ELF-1 (cell line): ENCODE measurements around the gene HABP4.

Experiments used
- DNase-seq: peaks from one replicate; pipeline ENCODE4 v3.0.0-alpha.2; 2016; ENCODE audit warnings: low read depth, low spot score

The HABP4 gene

GRCh38 chr9:96435345-96435744 lies 14.6 kb upstream of the HABP4 start:
- DNase-seq, result no peak

DNA sequence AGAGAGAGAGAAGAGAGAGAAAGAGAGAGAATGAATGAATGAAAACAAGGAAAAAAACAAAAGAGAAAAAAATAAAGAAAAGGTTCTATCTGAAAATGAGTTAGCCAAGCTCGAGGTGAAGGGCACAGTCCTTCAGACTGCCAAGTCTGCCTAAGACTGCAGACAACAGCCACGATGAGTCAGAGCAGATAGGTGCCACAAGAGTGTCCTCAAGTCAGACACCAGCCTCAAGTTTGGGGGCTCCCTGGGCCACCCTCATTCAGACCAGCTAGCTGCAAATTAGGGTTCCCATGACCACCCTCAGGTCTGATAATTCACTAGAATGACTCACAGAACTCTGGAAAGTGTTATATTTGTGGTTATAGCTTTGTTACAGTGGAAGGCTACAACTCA lies 13.9 kb upstream of the HABP4 start:
- DNase-seq, result no peak

GRCh38 chr9:96436456-96437126 lies 13.4 kb upstream of the HABP4 start:
- DNase-seq, result no peak

GRCh38 chr9:96437454-96437853 lies 12.5 kb upstream of the HABP4 start:
- no peak for DNase-seq

- no peak for DNase-seq
These were observed 9.2 kb upstream of the HABP4 start for GRCh38 chr9:96440671-96441199.

GRCh38 chr9:96441798-96442445 lies 8.0 kb upstream of the HABP4 start:
- DNase-seq, result peak; percentile 42

DNA sequence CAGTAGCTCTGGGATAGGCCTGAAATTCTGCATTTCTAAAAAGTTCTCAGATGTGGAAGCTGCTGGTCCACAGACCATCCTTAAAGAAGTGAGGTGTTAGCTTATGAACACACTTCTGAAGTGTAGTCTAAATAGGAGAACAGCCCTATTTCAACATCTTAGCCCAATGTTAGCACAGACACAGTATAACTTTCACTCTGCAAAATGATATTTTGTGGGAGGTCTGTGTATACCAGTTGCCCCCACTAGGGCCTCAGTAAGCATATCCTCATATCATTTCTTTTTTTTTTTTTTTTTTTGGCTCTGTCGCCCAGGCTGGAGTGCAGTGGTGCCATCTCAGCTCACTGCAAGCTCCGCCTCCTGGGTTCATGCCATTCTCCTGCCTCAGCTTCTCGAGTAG lies 7.5 kb upstream of the HABP4 start:
- DNase-seq, result no peak

DNA sequence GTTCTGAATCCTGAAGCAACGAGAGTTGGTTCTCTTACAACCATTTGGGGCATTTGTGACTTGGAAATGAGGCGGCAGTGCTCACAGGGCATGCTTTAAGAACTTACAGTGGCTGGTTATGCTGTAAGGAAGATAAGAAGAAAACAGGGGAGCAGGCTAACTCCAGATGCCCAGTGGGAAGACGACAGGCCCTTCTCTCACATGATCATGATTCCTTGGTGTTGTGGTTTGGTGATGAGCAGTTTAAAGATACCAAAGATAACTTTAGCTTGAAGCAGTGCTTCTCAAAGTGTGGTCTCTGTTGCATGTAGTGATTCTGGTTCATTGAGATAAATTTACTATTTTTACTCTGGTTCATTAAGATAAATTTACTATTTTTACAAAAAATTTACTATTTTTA lies 2.6 kb upstream of the HABP4 start:
- DNase-seq, result no peak

DNA sequence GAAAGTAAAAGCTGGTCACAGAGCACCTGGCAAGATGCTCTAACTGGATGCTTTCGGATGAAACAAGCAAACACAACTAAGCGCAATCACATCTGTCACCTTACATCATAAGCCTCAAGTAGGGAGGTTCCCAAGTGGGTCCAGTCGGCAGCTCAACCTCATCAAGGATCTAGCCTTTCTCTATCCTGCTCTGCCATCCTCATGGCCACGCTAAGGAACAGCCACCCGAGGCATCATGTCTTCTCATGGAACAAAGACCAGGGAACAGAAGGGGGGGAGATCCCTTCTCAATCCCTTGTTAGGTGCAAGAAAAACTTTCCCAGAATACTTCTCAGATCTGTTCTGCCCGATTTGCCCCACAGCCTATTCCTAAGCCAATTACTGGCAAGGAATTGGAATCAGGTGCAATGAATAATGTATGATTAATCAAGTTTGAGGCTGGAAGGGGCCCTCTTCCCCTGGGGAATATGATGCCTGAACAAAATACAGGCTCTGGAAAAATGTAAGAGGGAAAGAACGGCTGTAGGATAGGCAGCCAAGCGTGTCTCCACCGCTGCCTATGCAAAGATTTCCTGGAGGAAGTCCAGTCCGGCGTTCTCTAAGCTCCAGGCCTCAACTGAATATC lies 1.3 kb upstream of the HABP4 start:
- DNase-seq, result no peak

GRCh38 chr9:96449523-96449844 lies 485 bp upstream of the HABP4 start:
- DNase-seq, result no peak

DNA sequence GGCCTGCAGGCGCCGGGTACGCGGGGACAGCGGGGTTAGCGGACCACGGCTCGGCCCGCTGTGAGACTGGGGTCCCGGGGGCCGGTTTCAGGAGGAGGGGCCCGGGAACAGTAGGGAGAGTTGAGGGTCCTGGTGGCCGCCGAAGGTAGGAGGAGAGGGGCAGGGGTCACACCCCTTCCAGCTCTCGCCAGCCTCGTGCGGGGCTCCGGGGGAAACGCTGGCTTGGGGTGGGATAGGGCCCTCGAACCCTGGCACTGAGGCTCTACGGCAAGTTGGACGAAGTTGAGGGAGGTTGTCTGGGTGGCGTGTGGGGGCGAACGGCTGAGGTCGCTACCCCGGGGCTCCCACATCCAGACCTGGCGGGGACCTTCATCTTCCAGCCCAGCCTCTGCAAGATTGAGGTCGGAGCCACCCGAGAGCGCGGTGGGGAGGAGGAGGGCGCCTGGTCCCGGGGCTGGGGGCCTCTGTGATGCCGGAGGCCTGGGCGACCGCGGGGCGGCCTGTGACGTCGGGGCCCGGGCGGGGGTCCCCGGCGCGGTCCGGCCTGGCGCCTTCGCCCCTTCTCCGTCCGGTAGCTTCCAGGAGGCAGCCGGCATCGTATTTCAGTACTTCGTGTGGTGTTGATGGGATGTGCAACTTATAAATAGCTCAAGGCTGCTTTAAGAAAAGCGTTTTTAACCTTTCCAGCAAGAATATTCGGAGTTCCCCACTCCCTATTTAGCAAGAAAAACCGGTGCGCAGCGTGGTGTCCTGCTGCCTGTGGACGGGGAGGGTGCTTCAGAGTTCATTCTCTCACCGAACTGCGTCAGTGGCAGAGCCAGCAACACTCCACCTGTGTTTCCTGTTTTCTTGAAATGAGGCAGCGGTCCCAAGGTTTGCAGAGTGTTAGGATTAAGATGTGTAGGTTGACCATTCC lies 902 bp downstream of the HABP4 start:
- peak; percentile 52 for DNase-seq

DNA sequence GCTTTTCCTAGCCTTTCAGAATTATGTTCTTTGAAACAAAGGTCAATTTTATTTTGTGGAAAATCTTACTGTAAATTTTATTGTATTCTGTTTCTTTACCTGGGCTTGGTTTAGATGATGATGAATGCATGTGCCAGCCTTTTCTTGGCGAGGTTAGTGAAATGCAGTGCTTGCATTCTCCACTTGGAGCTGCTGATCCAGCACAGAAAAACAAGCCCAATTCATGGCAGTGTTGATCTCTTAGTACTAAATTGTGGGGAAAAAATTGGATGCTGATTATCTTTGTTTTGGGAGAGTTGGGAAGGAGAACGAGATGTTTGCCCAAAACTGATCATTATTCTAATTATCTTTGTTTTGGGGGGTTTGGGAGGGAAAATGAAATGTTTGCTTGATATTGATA lies 3.7 kb downstream of the HABP4 start:
- DNase-seq, result no peak

- DNase-seq, result no peak
These were observed 7.3 kb downstream of the HABP4 start for GRCh38 chr9:96457266-96457665.

DNA sequence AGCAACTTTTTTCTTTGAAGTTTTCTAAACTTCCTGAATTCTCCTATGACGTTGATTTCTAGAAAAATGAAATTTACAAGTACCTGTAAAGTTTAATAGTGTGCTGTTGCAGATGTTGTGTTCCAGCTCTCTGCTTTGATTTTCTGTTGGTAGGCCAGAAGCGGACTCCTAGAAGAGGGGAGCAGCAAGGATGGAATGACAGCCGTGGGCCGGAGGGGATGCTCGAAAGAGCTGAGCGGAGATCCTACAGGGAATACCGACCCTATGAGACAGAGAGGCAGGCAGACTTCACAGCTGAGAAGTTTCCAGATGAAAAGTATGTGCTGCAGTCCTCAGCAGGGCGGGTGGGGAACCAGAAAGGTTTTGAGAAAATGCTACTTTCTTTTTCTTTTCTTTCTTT lies 8.3 kb downstream of the HABP4 start:
- no peak for DNase-seq

GRCh38 chr9:96459268-96460007 lies 9.5 kb downstream of the HABP4 start:
- no peak for DNase-seq

GRCh38 chr9:96460470-96460869 lies 10.5 kb downstream of the HABP4 start:
- DNase-seq, result no peak

GRCh38 chr9:96460882-96461281 lies 10.9 kb downstream of the HABP4 start:
- DNase-seq, result no peak

DNA sequence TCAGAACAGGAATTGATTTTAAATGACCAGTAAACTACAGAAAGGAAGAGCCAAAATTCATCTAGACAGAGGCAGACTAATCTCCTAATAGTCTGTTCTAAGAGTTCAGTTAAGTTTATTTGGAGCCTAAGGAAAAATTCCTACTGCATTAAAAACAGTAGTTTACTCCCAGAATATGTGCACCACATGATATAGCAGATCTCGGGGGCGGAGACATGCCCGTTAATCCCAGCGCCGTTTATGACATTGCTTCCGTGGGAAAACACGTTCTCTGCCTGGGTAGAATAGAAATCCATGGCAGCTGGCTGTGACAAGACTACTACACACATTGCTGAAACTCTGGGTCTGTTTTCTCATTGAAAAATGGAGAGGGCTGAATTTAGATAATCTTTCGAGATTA lies 11.4 kb downstream of the HABP4 start:
- DNase-seq, result no peak

GRCh38 chr9:96462541-96462940 lies 12.6 kb downstream of the HABP4 start:
- no peak for DNase-seq

- no peak for DNase-seq
These were observed 14.5 kb downstream of the HABP4 start for GRCh38 chr9:96464426-96464825.

GRCh38 chr9:96467784-96468183 lies 17.8 kb downstream of the HABP4 start:
- no peak for DNase-seq
